ENCODE measurements around the gene CMTM8.

DNA sequence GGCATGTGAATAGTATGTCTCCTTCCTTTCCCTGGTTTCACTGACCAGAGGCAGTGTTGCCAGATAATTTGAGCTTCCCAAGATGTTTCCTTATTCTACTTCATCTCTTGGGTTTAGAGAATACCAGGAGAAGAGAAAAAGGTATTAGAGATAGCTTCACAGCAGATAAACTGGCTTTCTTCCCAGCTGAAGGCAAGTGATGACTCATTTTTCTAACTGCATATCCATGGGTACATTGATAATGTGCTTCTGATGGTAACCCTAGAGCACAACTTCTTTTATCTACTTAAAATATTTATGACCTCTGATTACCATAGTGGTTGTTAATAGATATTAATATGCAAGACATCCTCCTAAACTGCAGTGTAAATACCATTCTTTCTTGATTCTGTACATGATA lies 34.6 kb upstream of the CMTM8 start:
- TF ChIP-seq, protein P1, sequence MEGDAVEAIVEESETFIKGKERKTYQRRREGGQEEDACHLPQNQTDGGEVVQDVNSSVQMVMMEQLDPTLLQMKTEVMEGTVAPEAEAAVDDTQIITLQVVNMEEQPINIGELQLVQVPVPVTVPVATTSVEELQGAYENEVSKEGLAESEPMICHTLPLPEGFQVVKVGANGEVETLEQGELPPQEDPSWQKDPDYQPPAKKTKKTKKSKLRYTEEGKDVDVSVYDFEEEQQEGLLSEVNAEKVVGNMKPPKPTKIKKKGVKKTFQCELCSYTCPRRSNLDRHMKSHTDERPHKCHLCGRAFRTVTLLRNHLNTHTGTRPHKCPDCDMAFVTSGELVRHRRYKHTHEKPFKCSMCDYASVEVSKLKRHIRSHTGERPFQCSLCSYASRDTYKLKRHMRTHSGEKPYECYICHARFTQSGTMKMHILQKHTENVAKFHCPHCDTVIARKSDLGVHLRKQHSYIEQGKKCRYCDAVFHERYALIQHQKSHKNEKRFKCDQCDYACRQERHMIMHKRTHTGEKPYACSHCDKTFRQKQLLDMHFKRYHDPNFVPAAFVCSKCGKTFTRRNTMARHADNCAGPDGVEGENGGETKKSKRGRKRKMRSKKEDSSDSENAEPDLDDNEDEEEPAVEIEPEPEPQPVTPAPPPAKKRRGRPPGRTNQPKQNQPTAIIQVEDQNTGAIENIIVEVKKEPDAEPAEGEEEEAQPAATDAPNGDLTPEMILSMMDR (IDR thresholded peaks at IDR 0.05; ENCODE audit: low read depth, low read length), result no peak
- no peak for TF ChIP-seq POLR2A (IDR thresholded peaks at IDR 0.05; ENCODE audit: extremely low read depth, insufficient read length)
- TF ChIP-seq, protein P2, sequence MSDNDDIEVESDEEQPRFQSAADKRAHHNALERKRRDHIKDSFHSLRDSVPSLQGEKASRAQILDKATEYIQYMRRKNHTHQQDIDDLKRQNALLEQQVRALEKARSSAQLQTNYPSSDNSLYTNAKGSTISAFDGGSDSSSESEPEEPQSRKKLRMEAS (IDR thresholded peaks at IDR 0.05; ENCODE audit: low read depth, low read length), result no peak
- TF ChIP-seq MYC (IDR thresholded peaks at IDR 0.05; ENCODE audit: low read depth, low read length), result no peak

Data from NB4 (cell line).